SK-N-SH (cell line): ENCODE measurements around the gene ASAP3. TPM values are rescaled to one million over a fixed set of nuclear protein-coding genes. Genes with fewer than 3 reads are reported as not detected.

Experiments used
- CTCF ChIA-PET: fragments of 300-600, 350-600 bp; formaldehyde crosslinking; extraction: SDS; loops from one replicate; lab custom pipeline; 2021; lab: Yijun Ruan, JAX
- POLR2A ChIA-PET: fragments of 350-600 bp; sonication (Branson Sonifier 250); formaldehyde crosslinking; extraction: SDS; loops from one replicate; lab custom pipeline; 2020; ENCODE audit warnings: antibody characterized with exemption, inconsistent platforms; lab: Yijun Ruan, JAX
- DNase-seq: peaks from one replicate; pipeline ENCODE4 v3.0.0; 2012
- H2AFZ ChIP-seq: fragments of 200-600 bp; sonication (generic); 2 replicates; pipeline ENCODE4 v1.8.1; 2016; ENCODE audit warnings: antibody characterized with exemption, mild to moderate bottlenecking, low read depth
- H3F3A ChIP-seq: fragments of 200-600 bp; sonication (generic); replicated peaks from 2 replicates; pipeline ENCODE3; 2016; ENCODE audit warnings: antibody characterized with exemption, mild to moderate bottlenecking; ENCODE audit not compliant: insufficient read depth
- H3K27ac ChIP-seq, 2 experiments: fragments of 200-500 bp in 1 of 2; fragments of 200-600 bp in 1 of 2; sonication (Bioruptor generic) in 1 of 2; sonication (generic), shearing (Covaris generic) in 1 of 2; 2 replicates each; pipeline versions ENCODE4 v1.5.1 to v1.6.1; 2014 to 2016; ENCODE audit warnings: low read depth in 2 of 2, inconsistent platforms in 1 of 2, low read length in 1 of 2, mild to moderate bottlenecking in 1 of 2, mixed read lengths in 1 of 2
- H3K27me3 ChIP-seq: fragments of 200-600 bp; sonication (generic), shearing (Covaris generic); 2 replicates; pipeline ENCODE4 v1.6.1; 2016; ENCODE audit warnings: mixed run types; ENCODE audit not compliant: insufficient read depth
- H3K36me3 ChIP-seq, 2 experiments: fragments of 200-500 bp in 1 of 2; fragments of 200-600 bp in 1 of 2; sonication (Bioruptor generic) in 1 of 2; sonication (generic) in 1 of 2; replicated peaks in 1 of 2; 2 replicates each; pipeline versions ENCODE3 to v1.5.1; 2014 to 2016; ENCODE audit warnings: low read length in 1 of 2, mild to moderate bottlenecking in 1 of 2; ENCODE audit not compliant: insufficient read depth in 2 of 2, control insufficient read depth in 1 of 2
- H3K4me1 ChIP-seq, 2 experiments: fragments of 200-500 bp in 1 of 2; fragments of 200-600 bp in 1 of 2; sonication (Bioruptor generic) in 1 of 2; sonication (generic), shearing (Covaris generic) in 1 of 2; 2 replicates each; pipeline versions ENCODE4 v1.5.1 to v1.6.1; 2014 to 2016; ENCODE audit warnings: low read depth in 1 of 2, low read length in 1 of 2, mixed run types in 1 of 2; ENCODE audit not compliant: insufficient read depth in 2 of 2, control insufficient read depth in 1 of 2
- H3K4me2 ChIP-seq: fragments of 200-600 bp; sonication (generic), shearing (Covaris generic); 2 replicates; pipeline ENCODE4 v1.6.1; 2017; ENCODE audit warnings: mixed run types
- H3K4me3 ChIP-seq, 2 experiments: fragments of 200-500 bp in 1 of 2; fragments of 200-600 bp in 1 of 2; sonication (Bioruptor generic) in 1 of 2; sonication (generic), shearing (Covaris generic) in 1 of 2; 2 replicates each; pipeline versions ENCODE4 v1.5.1 to v1.8.1; 2014 to 2016; ENCODE audit warnings: low read depth in 2 of 2, inconsistent platforms in 1 of 2, low read length in 1 of 2, mild to moderate bottlenecking in 1 of 2, mixed read lengths in 1 of 2, moderate library complexity in 1 of 2
- H3K79me2 ChIP-seq: fragments of 200-600 bp; sonication (generic); 2 replicates; pipeline ENCODE4 v1.8.1; 2017; ENCODE audit warnings: mild to moderate bottlenecking; ENCODE audit not compliant: insufficient read depth
- H3K9ac ChIP-seq: fragments of 200-600 bp; sonication (generic); 2 replicates; pipeline ENCODE4 v1.6.1; 2017; ENCODE audit warnings: mixed run types
- H3K9me2 ChIP-seq: fragments of 200-600 bp; sonication (generic); 2 replicates; pipeline ENCODE4 v1.6.1; 2017; ENCODE audit warnings: mixed run types
- H3K9me3 ChIP-seq: fragments of 200-600 bp; sonication (generic); 2 replicates; pipeline ENCODE4 v1.6.1; 2017; ENCODE audit warnings: mixed run types, mild to moderate bottlenecking, moderate library complexity
- H4K20me1 ChIP-seq: fragments of 200-600 bp; sonication (generic); 2 replicates; pipeline ENCODE4 v1.6.1; 2017; ENCODE audit warnings: mild to moderate bottlenecking, mixed run types; ENCODE audit not compliant: insufficient read depth
- ELF1 ChIP-seq: IDR thresholded peaks from 2 replicates; pipeline ENCODE4 v1.4.0; 2012
- EZH2phosphoT487 ChIP-seq: fragments of 200-600 bp; sonication (generic); IDR thresholded peaks from 2 replicates; pipeline ENCODE4 v1.6.1; 2017; ENCODE audit warnings: low read depth, mixed run types, mild to moderate bottlenecking, antibody characterized with exemption, moderate library complexity, borderline replicate concordance
- FOSL2 ChIP-seq: IDR thresholded peaks from 2 replicates; pipeline ENCODE4 v1.4.0; 2012; ENCODE audit warnings: low read depth, mild to moderate bottlenecking, moderate library complexity, borderline replicate concordance
- GATA2 ChIP-seq: sonication (generic); formaldehyde crosslinking; IDR thresholded peaks from 2 replicates; pipeline ENCODE4 v1.5.0; 2020; ENCODE audit warnings: mild to moderate bottlenecking, missing genetic modification reagents
- JUND ChIP-seq: IDR thresholded peaks from 2 replicates; pipeline ENCODE4 v1.4.0; 2012
- MEF2A ChIP-seq: IDR thresholded peaks from 2 replicates; pipeline ENCODE4 v1.4.0; 2012; ENCODE audit warnings: low read depth, borderline replicate concordance
- NRF1 ChIP-seq: IDR thresholded peaks from 2 replicates; pipeline ENCODE4 v1.6.1; 2012; ENCODE audit warnings: low read depth, mild to moderate bottlenecking, low read length
- RAD21 ChIP-seq: IDR thresholded peaks from 2 replicates; pipeline ENCODE4 v1.6.1; 2012; ENCODE audit warnings: mild to moderate bottlenecking, low read length
- RCOR1 ChIP-seq: fragments of 150-350 bp; IDR thresholded peaks from 2 replicates; pipeline ENCODE4 v1.6.1; 2017; ENCODE audit warnings: antibody characterized with exemption, low read length
- RXRA ChIP-seq: IDR thresholded peaks from 2 replicates; pipeline ENCODE4 v1.4.0; 2012; ENCODE audit warnings: low read depth, mild to moderate bottlenecking, borderline replicate concordance
- SMC3 ChIP-seq: IDR thresholded peaks from 2 replicates; pipeline ENCODE4 v1.6.1; 2012; ENCODE audit warnings: low read depth, low read length, improper control_type of control experiment
- TEAD4 ChIP-seq: IDR thresholded peaks from 2 replicates; pipeline ENCODE4 v1.4.0; 2012; ENCODE audit warnings: mild to moderate bottlenecking, borderline replicate concordance; ENCODE audit not compliant: insufficient read depth
- WGBS: methylation state at CpG from one replicate; pipeline ENCODE4 v1.1.6; 2017; ENCODE audit warnings: low lambda C conversion rate; 5-methylcytosine and 5-hydroxymethylcytosine counted together
- polyA plus RNA-seq, 3 experiments: library from polyadenylated mRNA; depleted of rRNA; stranded (reverse); fragments of >200 nt; gene quantifications; 2 replicates each; pipeline ENCODE4 v1.2.3, GENCODE V29; 2012
- TF ChIP-seq, protein P1 (sequence below): IDR thresholded peaks from 2 replicates; pipeline ENCODE4; 2012
- TF ChIP-seq, protein P2 (sequence below): fragments of 150-350 bp; IDR thresholded peaks from 2 replicates; pipeline ENCODE4 v1.6.1; 2016; ENCODE audit warnings: mild to moderate bottlenecking, low read depth, low read length
- TF ChIP-seq, protein P3 (sequence below): fragments of 150-350 bp; IDR thresholded peaks from 2 replicates; pipeline ENCODE4 v1.6.1; 2017; ENCODE audit warnings: antibody characterized with exemption, low read length, low read depth, borderline replicate concordance

Gene ASAP3
- polyA plus RNA-seq, 1 of the 3 experiments (the other 2 are of a cell fraction): 19.6 TPM

DNA sequence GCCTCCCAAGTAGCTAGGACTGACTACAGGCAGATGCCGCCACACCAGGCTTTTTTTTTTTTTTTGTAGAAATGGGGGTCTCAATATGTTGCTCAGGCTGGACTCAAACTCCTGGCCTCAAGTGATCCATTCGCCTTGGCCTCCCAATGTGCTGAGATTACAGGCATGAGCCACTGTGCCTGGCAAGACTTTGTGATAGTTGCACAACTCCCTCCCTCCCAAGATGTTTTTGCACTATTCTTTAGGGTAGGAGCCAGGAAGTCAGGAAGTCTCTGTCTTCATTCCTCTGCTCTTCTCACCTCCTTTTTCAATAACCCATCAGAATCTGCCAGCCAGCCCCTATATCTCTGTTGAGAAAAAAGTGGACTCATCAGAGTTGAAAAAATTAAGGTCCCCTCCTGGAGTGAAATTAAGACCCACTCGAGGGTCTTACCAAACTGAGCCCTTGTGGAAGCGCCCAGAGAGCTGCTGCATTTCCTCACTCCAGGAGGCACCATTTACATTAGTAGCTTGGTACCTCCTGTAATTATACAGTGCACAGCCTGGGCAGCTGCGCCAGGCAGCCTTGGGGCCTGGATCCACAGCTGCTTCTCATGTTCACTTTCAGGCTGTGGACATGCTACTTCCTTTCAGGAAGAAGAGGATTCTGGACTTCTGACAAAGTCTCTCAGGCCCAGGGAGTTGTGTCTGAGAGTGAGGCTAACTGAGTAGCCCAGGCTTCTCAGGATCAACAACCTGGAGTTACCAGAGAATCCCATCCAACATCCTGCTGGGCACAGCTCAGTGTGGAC is 83.5 kb downstream of the ASAP3 start:
- H3K4me3 ChIP-seq: no peak overlapping the region
- H3K4me2 ChIP-seq: no peak overlapping the region
- TF ChIP-seq FOSL2 (no peak), JUND (no peak), RCOR1 (no peak), ELF1 (no peak), NRF1 (no peak), EZH2phosphoT487 (no peak), TEAD4 (no peak), MEF2A (no peak), RXRA (no peak), RAD21 (no peak), SMC3 (no peak)
- TF ChIP-seq, protein P1, sequence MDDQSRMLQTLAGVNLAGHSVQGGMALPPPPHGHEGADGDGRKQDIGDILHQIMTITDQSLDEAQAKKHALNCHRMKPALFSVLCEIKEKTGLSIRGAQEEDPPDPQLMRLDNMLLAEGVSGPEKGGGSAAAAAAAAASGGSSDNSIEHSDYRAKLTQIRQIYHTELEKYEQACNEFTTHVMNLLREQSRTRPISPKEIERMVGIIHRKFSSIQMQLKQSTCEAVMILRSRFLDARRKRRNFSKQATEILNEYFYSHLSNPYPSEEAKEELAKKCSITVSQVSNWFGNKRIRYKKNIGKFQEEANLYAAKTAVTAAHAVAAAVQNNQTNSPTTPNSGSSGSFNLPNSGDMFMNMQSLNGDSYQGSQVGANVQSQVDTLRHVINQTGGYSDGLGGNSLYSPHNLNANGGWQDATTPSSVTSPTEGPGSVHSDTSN: no peak
- TF ChIP-seq, protein P2, sequence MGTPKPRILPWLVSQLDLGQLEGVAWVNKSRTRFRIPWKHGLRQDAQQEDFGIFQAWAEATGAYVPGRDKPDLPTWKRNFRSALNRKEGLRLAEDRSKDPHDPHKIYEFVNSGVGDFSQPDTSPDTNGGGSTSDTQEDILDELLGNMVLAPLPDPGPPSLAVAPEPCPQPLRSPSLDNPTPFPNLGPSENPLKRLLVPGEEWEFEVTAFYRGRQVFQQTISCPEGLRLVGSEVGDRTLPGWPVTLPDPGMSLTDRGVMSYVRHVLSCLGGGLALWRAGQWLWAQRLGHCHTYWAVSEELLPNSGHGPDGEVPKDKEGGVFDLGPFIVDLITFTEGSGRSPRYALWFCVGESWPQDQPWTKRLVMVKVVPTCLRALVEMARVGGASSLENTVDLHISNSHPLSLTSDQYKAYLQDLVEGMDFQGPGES: no peak
- no peak overlapping the region for H3K9ac ChIP-seq
- CTCF ChIA-PET: interaction anchor here (1.4 kb wide), 1 partner anchor 302 kb away, joined by 3 read pairs; no protein-coding TSS in a partner anchor
- H2AFZ ChIP-seq: no peak overlapping the region
- H3K79me2 ChIP-seq: no peaks in the 10 kb centered on the region
- peaks cover 21% of the 10 kb centered on the region for H3F3A ChIP-seq
- no peaks in the 10 kb centered on the region for H3K27me3 ChIP-seq
- DNase-seq: no peak
- H3K36me3 ChIP-seq: no peaks in the 10 kb centered on the region
- H3K9me2 ChIP-seq: no peaks in the 10 kb centered on the region
- POLR2A ChIA-PET: interaction anchor here (1.6 kb wide), 1 partner anchor 32 kb away, joined by 3 read pairs; no protein-coding TSS in a partner anchor
- H3K4me1 ChIP-seq: peaks cover 16 to 20% of the 10 kb centered on the region in 2 experiments
- H3K27ac ChIP-seq: no peak overlapping the region
- WGBS: 87% methylated on average over 4 of the region's 5 CpGs
- H3K9me3 ChIP-seq: no peaks in the 10 kb centered on the region
- H4K20me1 ChIP-seq: no peaks in the 10 kb centered on the region

DNA sequence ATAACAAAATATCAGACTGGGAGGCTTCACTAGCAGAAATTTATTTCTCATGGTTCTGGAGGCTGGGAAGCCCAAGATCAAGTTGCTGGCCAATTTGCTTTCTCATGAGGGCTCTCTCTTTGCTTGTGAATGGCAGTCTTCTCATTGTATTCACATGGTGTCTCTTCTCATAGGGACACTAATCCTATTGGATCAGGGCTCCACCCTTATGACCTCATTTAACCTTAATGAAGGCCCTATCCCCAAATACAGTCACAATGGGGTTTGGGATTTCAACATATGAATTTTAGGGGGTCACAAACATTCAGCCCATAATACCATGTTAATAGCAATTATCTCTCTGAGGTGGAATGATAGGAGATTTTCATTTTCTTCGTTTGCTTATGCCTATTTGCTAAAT is 84.8 kb downstream of the ASAP3 start:
- POLR2A ChIA-PET: no interaction called here
- Histone ChIP-seq H3F3A (peaks cover 29% of the 10 kb centered on the region), H3K9me3 (no peaks in the 10 kb centered on the region), H3K79me2 (no peaks in the 10 kb centered on the region), H3K9me2 (no peaks in the 10 kb centered on the region), H3K4me1 (peaks cover 20 to 21% of the 10 kb centered on the region in 2 experiments), H3K4me2 (no peak overlapping the region), H3K9ac (no peak overlapping the region), H4K20me1 (no peaks in the 10 kb centered on the region), H3K27ac (no peak overlapping the region), H3K36me3 (no peaks in the 10 kb centered on the region), H2AFZ (no peak overlapping the region), H3K27me3 (no peaks in the 10 kb centered on the region), H3K4me3 (no peak overlapping the region)
- CTCF ChIA-PET: no interaction called here
- 97% methylated on average over 1 of the region's 1 CpG for WGBS
- TF ChIP-seq RCOR1 (no peak), JUND (no peak), GATA2 (no peak)
- TF ChIP-seq, protein P3, sequence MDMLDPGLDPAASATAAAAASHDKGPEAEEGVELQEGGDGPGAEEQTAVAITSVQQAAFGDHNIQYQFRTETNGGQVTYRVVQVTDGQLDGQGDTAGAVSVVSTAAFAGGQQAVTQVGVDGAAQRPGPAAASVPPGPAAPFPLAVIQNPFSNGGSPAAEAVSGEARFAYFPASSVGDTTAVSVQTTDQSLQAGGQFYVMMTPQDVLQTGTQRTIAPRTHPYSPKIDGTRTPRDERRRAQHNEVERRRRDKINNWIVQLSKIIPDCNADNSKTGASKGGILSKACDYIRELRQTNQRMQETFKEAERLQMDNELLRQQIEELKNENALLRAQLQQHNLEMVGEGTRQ: no peak
- TF ChIP-seq, protein P2: no peak
- DNase-seq: no peak
